HG03520 (cell line): ENCODE measurements around the gene CLBA1.
"Not testable (repeated sequence)": the region's sequence is repeated elsewhere in the genome, so short reads cannot be mapped to it uniquely, and the experiment has no call there.

Experiments
- ATAC-seq: cut with Tn5 transposase; IDR thresholded peaks from one replicate; pipeline ENCODE4 v1.9.1; 2021; ENCODE audit warnings: mild to moderate bottlenecking, moderate library complexity; ENCODE audit not compliant: unreplicated experiment

The CLBA1 gene

GRCh38 chr14:104947881-104948735, 37.5 kb upstream of the CLBA1 start:
- ATAC-seq, result not testable (repeated sequence)

- no peak for ATAC-seq
Observed at GRCh38 chr14:104948736-104949031, 36.9 kb upstream of the CLBA1 start.

GRCh38 chr14:104949406-104949955, 36.1 kb upstream of the CLBA1 start:
- ATAC-seq, result not testable (repeated sequence)

GRCh38 chr14:104950021-104950420, 35.6 kb upstream of the CLBA1 start:
- no peak for ATAC-seq

- not testable (repeated sequence) for ATAC-seq
Observed at GRCh38 chr14:104950701-104951100, 34.9 kb upstream of the CLBA1 start.

- not testable (repeated sequence) for ATAC-seq
Observed at GRCh38 chr14:104951863-104952657, 33.5 kb upstream of the CLBA1 start.

GRCh38 chr14:104953097-104953496, 32.5 kb upstream of the CLBA1 start:
- ATAC-seq, result no peak

- ATAC-seq, result no peak
Observed at GRCh38 chr14:104953896-104954656, 31.5 kb upstream of the CLBA1 start.

- no peak for ATAC-seq
Observed at GRCh38 chr14:104954746-104955395, 30.7 kb upstream of the CLBA1 start.

GRCh38 chr14:104955396-104955770, 30.2 kb upstream of the CLBA1 start:
- ATAC-seq, result no peak

- no peak for ATAC-seq
Observed at GRCh38 chr14:104956290-104956890, 29.2 kb upstream of the CLBA1 start.

- ATAC-seq, result no peak
Observed at GRCh38 chr14:104957146-104958113, 28.2 kb upstream of the CLBA1 start.

- no peak for ATAC-seq
Observed at GRCh38 chr14:104964546-104964945, 21.0 kb upstream of the CLBA1 start.

- ATAC-seq, result no peak
Observed at GRCh38 chr14:104965561-104966231, 19.9 kb upstream of the CLBA1 start.

GRCh38 chr14:104966261-104966865, 19.2 kb upstream of the CLBA1 start:
- ATAC-seq, result no peak

GRCh38 chr14:104966981-104967385, 18.6 kb upstream of the CLBA1 start:
- ATAC-seq, result no peak

- ATAC-seq, result no peak
Observed at GRCh38 chr14:104967386-104968152, 18.0 kb upstream of the CLBA1 start.
